Peyer's patch (tissue), 4 donors: ENCODE measurements around the gene OLR1. TPM values are rescaled to one million over a fixed set of nuclear protein-coding genes. Genes with fewer than 3 reads are reported as not detected.

Experiments
- DNase-seq, 3 donors: peaks; one replicate each; pipeline ENCODE4 v3.0.0-alpha.2; 2017 to 2019
- H3K27ac ChIP-seq, 4 donors: fragments of 200-600 bp; sonication (generic); one replicate each; pipeline ENCODE4 v1.5.1; 2016 to 2019
- H3K27me3 ChIP-seq, 2 donors: fragments of 200-600 bp; sonication (generic); one replicate each; pipeline ENCODE4 v1.5.1; 2019
- H3K36me3 ChIP-seq, 3 donors: fragments of 200-600 bp; sonication (generic); one replicate each; pipeline ENCODE4 v1.5.1; 2016 to 2019
- H3K4me1 ChIP-seq, 4 donors: fragments of 200-600 bp; sonication (generic); one replicate each; pipeline ENCODE4 v1.5.1; 2016 to 2019
- H3K4me3 ChIP-seq, 4 donors: fragments of 200-600 bp; sonication (generic); 1 replicate in 3 of 4; 2 replicates in 1 of 4; pipeline ENCODE4 v1.5.1; 2016 to 2019; ENCODE audit warnings: mild to moderate bottlenecking in 1 of 4
- H3K9me3 ChIP-seq, 4 donors: fragments of 200-600 bp; sonication (generic); one replicate each; pipeline ENCODE4 v1.5.1; 2016 to 2019; ENCODE audit warnings: mild to moderate bottlenecking in 1 of 4
- POLR2A ChIP-seq, 2 donors: fragments of 450-650 bp; IDR thresholded peaks; one replicate each; pipeline ENCODE4 v1.5.1; 2017; ENCODE audit warnings: antibody characterized with exemption in 2 of 2, mild to moderate bottlenecking in 2 of 2, moderate library complexity in 2 of 2
- total RNA-seq, 4 donors: library from RNA; depleted of rRNA; stranded (reverse); fragments of >200 nt; gene quantifications; one replicate each; pipeline ENCODE4 v1.1.0, GENCODE V29; 2016
- TF ChIP-seq, protein P1 (sequence below), 6 experiments: fragments of 450-650 bp in 4 of 6; fragments of 200-600 bp in 2 of 6; sonication (generic) in 1 of 6; IDR thresholded peaks; one replicate each; pipeline ENCODE4 v1.5.1; 2017 to 2019; ENCODE audit warnings: antibody characterized with exemption in 6 of 6, mild to moderate bottlenecking in 3 of 6, moderate library complexity in 1 of 6

Gene OLR1
- total RNA-seq, 4 donors from 2014 or later = not detected

DNA sequence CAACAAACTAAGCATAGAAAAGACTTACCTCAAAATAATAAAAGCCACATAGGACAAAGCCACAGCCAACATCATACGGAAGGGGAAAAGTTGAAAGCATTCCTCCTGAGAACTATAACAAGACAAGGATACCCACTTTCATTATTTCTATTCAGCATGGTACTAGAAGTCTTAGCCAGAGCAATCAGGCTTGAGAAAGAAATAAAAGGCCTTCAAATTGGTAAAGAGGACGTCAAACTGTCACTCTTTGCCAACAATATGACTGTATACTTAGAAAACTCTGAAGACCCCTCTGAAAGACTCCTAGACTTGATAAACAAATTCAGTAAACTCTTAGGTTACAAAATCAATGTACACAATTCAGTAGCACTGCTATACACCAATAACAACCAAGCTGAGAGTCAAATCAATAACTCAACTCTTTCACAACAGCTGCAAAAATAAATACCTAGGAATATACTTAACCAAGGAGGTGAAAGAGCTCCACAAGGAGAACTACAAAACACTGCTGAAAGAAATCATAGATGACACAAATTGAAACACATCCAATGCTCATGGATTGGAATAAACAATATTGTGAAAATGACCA lies 61.6 kb downstream of the OLR1 start:
- no peak for DNase-seq
- H3K27me3 ChIP-seq = no peaks in the 10 kb centered on the region
- TF ChIP-seq POLR2A (IDR thresholded peaks at IDR 0.05) = no peak
- TF ChIP-seq, protein P1, sequence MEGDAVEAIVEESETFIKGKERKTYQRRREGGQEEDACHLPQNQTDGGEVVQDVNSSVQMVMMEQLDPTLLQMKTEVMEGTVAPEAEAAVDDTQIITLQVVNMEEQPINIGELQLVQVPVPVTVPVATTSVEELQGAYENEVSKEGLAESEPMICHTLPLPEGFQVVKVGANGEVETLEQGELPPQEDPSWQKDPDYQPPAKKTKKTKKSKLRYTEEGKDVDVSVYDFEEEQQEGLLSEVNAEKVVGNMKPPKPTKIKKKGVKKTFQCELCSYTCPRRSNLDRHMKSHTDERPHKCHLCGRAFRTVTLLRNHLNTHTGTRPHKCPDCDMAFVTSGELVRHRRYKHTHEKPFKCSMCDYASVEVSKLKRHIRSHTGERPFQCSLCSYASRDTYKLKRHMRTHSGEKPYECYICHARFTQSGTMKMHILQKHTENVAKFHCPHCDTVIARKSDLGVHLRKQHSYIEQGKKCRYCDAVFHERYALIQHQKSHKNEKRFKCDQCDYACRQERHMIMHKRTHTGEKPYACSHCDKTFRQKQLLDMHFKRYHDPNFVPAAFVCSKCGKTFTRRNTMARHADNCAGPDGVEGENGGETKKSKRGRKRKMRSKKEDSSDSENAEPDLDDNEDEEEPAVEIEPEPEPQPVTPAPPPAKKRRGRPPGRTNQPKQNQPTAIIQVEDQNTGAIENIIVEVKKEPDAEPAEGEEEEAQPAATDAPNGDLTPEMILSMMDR (IDR thresholded peaks at IDR 0.05) = no peak

More for the DNA sequence above, 61.6 kb downstream of the OLR1 start:
- Histone ChIP-seq H3K4me1 (no peaks in the 10 kb centered on the region), H3K9me3 (no peaks in the 10 kb centered on the region), H3K4me3 (no peak overlapping the region), H3K27ac (no peak overlapping the region), H3K36me3 (no peaks in the 10 kb centered on the region)

Other genes starting within 250 kb of the OLR1 start
- not detected for gene CLEC2A, start 239.8 kb downstream of the OLR1 start, total RNA-seq
- gene CLEC12A, start 200.7 kb downstream of the OLR1 start, total RNA-seq = 10 to 100 TPM in 1 of 4 donors, not detected in 3; 10.7 TPM
- not detected for gene CLEC1B, start 173.0 kb downstream of the OLR1 start, total RNA-seq
- gene CLEC12B, start 161.5 kb downstream of the OLR1 start, total RNA-seq = not detected
- 1 to 10 TPM in 1 of 4 donors, not detected in 3; 2.5 TPM for gene CLEC9A, start 141.4 kb downstream of the OLR1 start, total RNA-seq
- gene CLEC1A, start 73.1 kb downstream of the OLR1 start, total RNA-seq = 1 to 10 TPM in 1 of 4 donors, not detected in 3; 2.1 TPM
- gene CLEC7A, start 41.9 kb downstream of the OLR1 start, total RNA-seq = 1 to 10 TPM; 1.7 to 6.6 (median 3.2) TPM
- gene TMEM52B, start 6.9 kb upstream of the OLR1 start, total RNA-seq = not detected
- 100 to 1,000 TPM in 1 of 4 donors, 10 to 100 TPM in 3; 47.4 to 138 (median 70.2) TPM for gene GABARAPL1, start 40.7 kb upstream of the OLR1 start, total RNA-seq
- 1 to 10 TPM in 3 of 4 donors, under 1 TPM in 1; under 0.01 to 8.4 (median 5.4) TPM for gene KLRD1, start 135.7 kb upstream of the OLR1 start, total RNA-seq
- 10 to 100 TPM in 1 of 4 donors, 1 to 10 TPM in 3; 3.3 to 17.9 (median 6.6) TPM for gene KLRK1, start 217.9 kb upstream of the OLR1 start, total RNA-seq
- gene KLRC4, start 237.6 kb upstream of the OLR1 start, total RNA-seq = 1 to 10 TPM in 3 of 4 donors, not detected in 1; 2.1 to 5.8 (median 5.6) TPM
- gene KLRC3, start 248.5 kb upstream of the OLR1 start, total RNA-seq = 1 to 10 TPM in 2 of 4 donors, not detected in 2; 1.6 to 2.8 TPM